WTC11 (cell line): ENCODE results near the gene BBS9. TPM values are rescaled to one million over a fixed set of nuclear protein-coding genes. Genes with fewer than 3 reads are reported as not detected.

ENCODE experiments used
- ATAC-seq: fragments of 200-7000 bp; cut with Tn5 transposase; 2 replicates; pipeline ENCODE4 v1.10.0; 2021; ENCODE audit warnings: mild to moderate bottlenecking, moderate library complexity
- CTCF ChIA-PET: fragments of 300-600 bp; sonication (Branson Sonifier 250); formaldehyde crosslinking; loops from one replicate; lab custom pipeline; 2021; ENCODE audit warnings: antibody characterized with exemption; lab: Charles Lee
- POLR2A ChIA-PET: fragments of 350-600 bp; sonication (Branson Sonifier 250); formaldehyde crosslinking; loops from one replicate; lab custom pipeline; 2021; ENCODE audit warnings: antibody characterized with exemption; lab: Charles Lee
- DNase-seq: peaks from one replicate; pipeline ENCODE4 v3.0.0; 2021; ENCODE audit warnings: low spot score
- H3K27ac Mint-ChIP-seq: 2 replicates; pipeline ENCODE4 v1.8.0; 2021; ENCODE audit warnings: mixed read lengths
- H3K27me3 Mint-ChIP-seq: 2 replicates; pipeline ENCODE4 v1.8.0; 2021; ENCODE audit warnings: low read depth, mild to moderate bottlenecking, moderate library complexity, mixed read lengths
- H3K36me3 Mint-ChIP-seq: 2 replicates; pipeline ENCODE4 v1.8.0; 2021; ENCODE audit warnings: mixed read lengths
- H3K4me1 Mint-ChIP-seq: 2 replicates; pipeline ENCODE4 v1.8.0; 2022; ENCODE audit warnings: mixed read lengths
- H3K4me3 Mint-ChIP-seq: 2 replicates; pipeline ENCODE4 v1.8.0; 2021; ENCODE audit warnings: mild to moderate bottlenecking, moderate library complexity, mixed read lengths
- H3K9me3 Mint-ChIP-seq: 2 replicates; pipeline ENCODE4 v1.8.0; 2021; ENCODE audit warnings: mixed read lengths
- CREB1 ChIP-seq: sonication (generic); formaldehyde crosslinking; IDR thresholded peaks from 2 replicates; pipeline ENCODE4 v1.8.0; 2023; ENCODE audit warnings: mild to moderate bottlenecking, missing genetic modification reagents
- CREM ChIP-seq: sonication (generic); formaldehyde crosslinking; IDR thresholded peaks from 2 replicates; pipeline ENCODE4 v1.8.1; 2022; ENCODE audit warnings: mild to moderate bottlenecking, missing genetic modification reagents, moderate library complexity
- CTCF ChIP-seq: fragments of 200-600 bp; IDR thresholded peaks from 2 replicates; pipeline ENCODE4 v1.8.0; 2022; ENCODE audit warnings: antibody characterized with exemption
- E2F5 ChIP-seq: sonication (generic); formaldehyde crosslinking; IDR thresholded peaks from 2 replicates; pipeline ENCODE4 v1.8.1; 2022; ENCODE audit warnings: mild to moderate bottlenecking, moderate library complexity, missing genetic modification reagents
- EMX1 ChIP-seq: fragments of 250-450 bp; sonication (Bioruptor Pico); IDR thresholded peaks from 2 replicates; pipeline ENCODE4 v1.8.0; 2021; ENCODE audit warnings: mild to moderate bottlenecking
- ETV6 ChIP-seq: sonication (generic); formaldehyde crosslinking; IDR thresholded peaks from 2 replicates; pipeline ENCODE4 v1.8.1; 2022; ENCODE audit warnings: mild to moderate bottlenecking, missing genetic modification reagents
- FOXK1 ChIP-seq: sonication (generic); formaldehyde crosslinking; IDR thresholded peaks from 2 replicates; pipeline ENCODE4 v1.8.0; 2022; ENCODE audit warnings: mild to moderate bottlenecking, moderate library complexity, missing genetic modification reagents
- FOXP1 ChIP-seq: sonication (generic); formaldehyde crosslinking; IDR thresholded peaks from 2 replicates; pipeline ENCODE4 v1.8.0; 2022; ENCODE audit warnings: missing genetic modification reagents, mild to moderate bottlenecking, moderate library complexity, borderline replicate concordance
- FOXP4 ChIP-seq: sonication (generic); formaldehyde crosslinking; IDR thresholded peaks from 2 replicates; pipeline ENCODE4 v1.8.0; 2022; ENCODE audit warnings: mild to moderate bottlenecking, missing genetic modification reagents
- GABPB1 ChIP-seq: sonication (generic); formaldehyde crosslinking; IDR thresholded peaks from 2 replicates; pipeline ENCODE4 v1.8.1; 2023; ENCODE audit warnings: mild to moderate bottlenecking, missing genetic modification reagents
- GRHL2 ChIP-seq: fragments of 250-450 bp; sonication (Bioruptor Pico); IDR thresholded peaks from 2 replicates; pipeline ENCODE4 v1.8.0; 2022; ENCODE audit warnings: mild to moderate bottlenecking, moderate library complexity; ENCODE audit not compliant: insufficient replicate concordance, severe bottlenecking
- HMGXB4 ChIP-seq: sonication (generic); formaldehyde crosslinking; IDR thresholded peaks from 2 replicates; pipeline ENCODE4 v1.8.1; 2023; ENCODE audit warnings: mild to moderate bottlenecking, moderate library complexity, missing genetic modification reagents
- IRF2 ChIP-seq: sonication (generic); formaldehyde crosslinking; IDR thresholded peaks from 2 replicates; pipeline ENCODE4 v1.8.0; 2022; ENCODE audit warnings: low read depth, missing genetic modification reagents, borderline replicate concordance
- KAT7 ChIP-seq: sonication (generic); formaldehyde crosslinking; IDR thresholded peaks from 2 replicates; pipeline ENCODE4 v1.8.1; 2023; ENCODE audit warnings: missing genetic modification reagents, mild to moderate bottlenecking, borderline replicate concordance
- NR1H2 ChIP-seq: sonication (generic); formaldehyde crosslinking; IDR thresholded peaks from 2 replicates; pipeline ENCODE4 v1.9.0; 2021; ENCODE audit warnings: mild to moderate bottlenecking, moderate library complexity, missing genetic modification reagents
- PRDM15 ChIP-seq: sonication (generic); formaldehyde crosslinking; IDR thresholded peaks from 2 replicates; pipeline ENCODE4 v1.8.0; 2022; ENCODE audit warnings: missing genetic modification reagents
- SOX15 ChIP-seq: fragments of 250-450 bp; sonication (Bioruptor Pico); IDR thresholded peaks from 2 replicates; pipeline ENCODE4 v1.9.0; 2021; ENCODE audit warnings: mild to moderate bottlenecking
- SP1 ChIP-seq: sonication (generic); formaldehyde crosslinking; conservative IDR thresholded peaks from 2 replicates; pipeline ENCODE4 v1.8.1; 2022; ENCODE audit warnings: missing genetic modification reagents
- TCF7 ChIP-seq: sonication (generic); formaldehyde crosslinking; IDR thresholded peaks from 2 replicates; pipeline ENCODE4 v1.8.0; 2022; ENCODE audit warnings: mild to moderate bottlenecking, low read depth, missing genetic modification reagents, moderate library complexity
- TEAD1 ChIP-seq: sonication (generic); formaldehyde crosslinking; IDR thresholded peaks from 2 replicates; pipeline ENCODE4 v1.8.0; 2022; ENCODE audit warnings: mild to moderate bottlenecking, missing genetic modification reagents
- TP53 ChIP-seq: sonication (generic); formaldehyde crosslinking; IDR thresholded peaks from 2 replicates; pipeline ENCODE4 v1.8.1; 2023; ENCODE audit warnings: mild to moderate bottlenecking, missing genetic modification reagents
- ZNF232 ChIP-seq: sonication (generic); formaldehyde crosslinking; IDR thresholded peaks from 2 replicates; pipeline ENCODE4 v1.8.0; 2022; ENCODE audit warnings: mild to moderate bottlenecking, missing genetic modification reagents
- ZNF423 ChIP-seq: fragments of 250-450 bp; sonication (Bioruptor Pico); IDR thresholded peaks from 2 replicates; pipeline ENCODE4 v2.1.2; 2022; ENCODE audit warnings: mild to moderate bottlenecking, moderate library complexity
- total RNA-seq: library from RNA; stranded (reverse); gene quantifications from 3 replicates; pipeline ENCODE4 v1.2.3, GENCODE V29; 2021

Gene BBS9
- total RNA-seq, 1 experiment from 2014 or later, result 56.6 TPM

- H3K36me3 Mint-ChIP-seq, result no peaks in the 10 kb centered on the region
- peaks cover 42% of the 10 kb centered on the region for H3K27me3 Mint-ChIP-seq
- TF ChIP-seq CREB1 (CRISPR knock-in tag) (no peak), GRHL2 (CRISPR knock-in tag) (no peak), TP53 (CRISPR knock-in tag) (no peak), NR1H2 (no peak), ZNF423 (CRISPR knock-in tag) (peak; percentile 7; the same call in 1 of the 2 replicates), TCF7 (CRISPR knock-in tag) (no peak)
- H3K4me3 Mint-ChIP-seq, result peak overlapping the region; percentile 91
- H3K27ac Mint-ChIP-seq, result no peak overlapping the region
- DNase-seq (no peak), ATAC-seq (peak; percentile 24)
- H3K9me3 Mint-ChIP-seq, result no peaks in the 10 kb centered on the region
- ChIA-PET POLR2A (no interaction called here), CTCF (interaction anchor here (0.7 to 3.9 kb wide), 17 partner anchors 8 to 380 kb away, joined by 3 to 27 read pairs (median 4); partner anchors contain the start of genes BBS9, FKBP9 and NT5C3A)
- H3K4me1 Mint-ChIP-seq, result peaks cover 17% of the 10 kb centered on the region
Measured at GRCh38 chr7:33108554-33109004, 20.8 kb upstream of the BBS9 start.

- Mint-ChIP-seq H3K27me3 (peaks cover 46% of the 10 kb centered on the region), H3K27ac (no peak within 1 kb of the TSS), H3K4me3 (peak within 1 kb of the TSS; percentile 91), H3K4me1 (peaks cover 17% of the 10 kb centered on the region), H3K36me3 (no peaks in the 10 kb centered on the region), H3K9me3 (no peaks in the 10 kb centered on the region)
- DNase-seq (peak; percentile 87), ATAC-seq (peak; percentile 95)
- TF ChIP-seq E2F5 (CRISPR knock-in tag) (0 out of 2 replicates have a peak, but pooled peaks have one; percentile 6), EMX1 (no peak), ZNF232 (CRISPR knock-in tag) (0 out of 2 replicates have a peak, but pooled peaks have one; percentile 36), IRF2 (CRISPR knock-in tag) (no peak), CREM (CRISPR knock-in tag) (peak; percentile 13; the same call in 1 of the 2 replicates), ETV6 (CRISPR knock-in tag) (peak; percentile 63; the same call in 1 of the 2 replicates), HMGXB4 (CRISPR knock-in tag) (peak; percentile 57; the same call in 1 of the 2 replicates), GABPB1 (peak; percentile 53), KAT7 (CRISPR knock-in tag) (0 out of 2 replicates have a peak, but pooled peaks have one; percentile 40), SOX15 (CRISPR knock-in tag) (no peak), ZNF423 (CRISPR knock-in tag) (peak; percentile 34; the same call in 1 of the 2 replicates), TEAD1 (CRISPR knock-in tag) (0 out of 2 replicates have a peak, but pooled peaks have one; percentile 11), FOXK1 (CRISPR knock-in tag) (no peak), SP1 (CRISPR knock-in tag) (peak; percentile 59; the same call in 1 of the 2 replicates), CTCF (peak; percentile 60), PRDM15 (CRISPR knock-in tag) (peak; percentile 26; the same call in 1 of the 2 replicates), FOXP1 (CRISPR knock-in tag) (peak; percentile 64), FOXP4 (0 out of 2 replicates have a peak, but pooled peaks have one; percentile 46)
- CTCF ChIA-PET, result interaction anchor here (0.6 to 3.9 kb wide), 23 partner anchors 9 to 450 kb away, joined by 3 to 27 read pairs (median 4); partner anchors contain the start of genes BBS9, FKBP9 and NT5C3A
- POLR2A ChIA-PET, result no interaction called here
Measured at GRCh38 chr7:33109005-33109757, 20.2 kb upstream of the BBS9 start, which contains the start of gene RP9. Gene RP9, minus strand, starts transcription at chr7:33109404. Its CDS starts 32 bp downstream, at chr7:33109372.
